Measurements from ENCODE around the gene NAV3. TPM values are rescaled to one million over a fixed set of nuclear protein-coding genes. Genes with fewer than 3 reads are reported as not detected.

Gene NAV3
- total RNA-seq, 2 donors from 2014 or later: 0.20 to 1.9 TPM

GRCh38 chr12:77878901-77879300, 48.2 kb downstream of the NAV3 start:
- WGBS, 2 experiments (ENCODE audit: insufficient coverage in 1 of 2, insufficient read length in 1 of 2): 100% methylated on average over 2 of the region's 3 CpGs; no CpG with 5 or more reads in 1 of the 2 experiments

GRCh38 chr12:77882709-77883108, 52.0 kb downstream of the NAV3 start:
- no peaks in the 10 kb centered on the region for H3K9me3 ChIP-seq (ENCODE audit: control insufficient read depth, low read length)
- TF ChIP-seq CTCF (conservative IDR thresholded peaks at IDR 0.05): no peak

More at GRCh38 chr12:77878901-77879300, 48.2 kb downstream of the NAV3 start:
- no peak overlapping the region for H3K4me3 ChIP-seq (ENCODE audit: low read length)
- no peaks in the 10 kb centered on the region for H3K9me3 ChIP-seq (ENCODE audit: control insufficient read depth, low read length)
- no peaks in the 10 kb centered on the region for H3K4me1 ChIP-seq (ENCODE audit: control insufficient read depth, insufficient read depth, low read length)
- no peaks in the 10 kb centered on the region for H3K9me3 Mint-ChIP-seq
- H3K36me3 ChIP-seq (ENCODE audit: control insufficient read depth, insufficient read depth, low read length): no peaks in the 10 kb centered on the region
- H3K36me3 Mint-ChIP-seq (ENCODE audit: low read depth): no peaks in the 10 kb centered on the region
- H3K27ac ChIP-seq (ENCODE audit: low read depth, low read length): no peak overlapping the region
- H3K27ac Mint-ChIP-seq: no peak overlapping the region
- no peak for TF ChIP-seq CTCF (conservative IDR thresholded peaks at IDR 0.05)
- no peak overlapping the region for H3K9ac ChIP-seq (ENCODE audit: extremely low read depth, low read length, poor library complexity, severe bottlenecking)
- H3K4me1 Mint-ChIP-seq: no peaks in the 10 kb centered on the region
- H3K27me3 ChIP-seq (ENCODE audit: control insufficient read depth, insufficient read depth, low read length, poor library complexity, severe bottlenecking): no peaks in the 10 kb centered on the region
- DNase-seq: no peak
- H3K27me3 Mint-ChIP-seq (ENCODE audit: insufficient read depth): no peaks in the 10 kb centered on the region
- H3K4me3 Mint-ChIP-seq: no peak overlapping the region

GRCh38 chr12:77888611-77889010, 57.9 kb downstream of the NAV3 start:
- H3K9me3 Mint-ChIP-seq: no peaks in the 10 kb centered on the region
- 83% methylated on average over 1 of the region's 1 CpG; no CpG with 5 or more reads in 1 of the 2 experiments for WGBS, 2 experiments (ENCODE audit: insufficient coverage in 1 of 2, insufficient read length in 1 of 2)
- no peaks in the 10 kb centered on the region for H3K4me1 Mint-ChIP-seq
- H3K4me1 ChIP-seq (ENCODE audit: control insufficient read depth, insufficient read depth, low read length): no peaks in the 10 kb centered on the region
- no peak for TF ChIP-seq CTCF (conservative IDR thresholded peaks at IDR 0.05)
- H3K36me3 ChIP-seq (ENCODE audit: control insufficient read depth, insufficient read depth, low read length): no peaks in the 10 kb centered on the region
- H3K27me3 ChIP-seq (ENCODE audit: control insufficient read depth, insufficient read depth, low read length, poor library complexity, severe bottlenecking): no peaks in the 10 kb centered on the region
- DNase-seq: no peak
- H3K27ac Mint-ChIP-seq: no peak overlapping the region
- no peak overlapping the region for H3K4me3 ChIP-seq (ENCODE audit: low read length)
- no peak overlapping the region for H3K27ac ChIP-seq (ENCODE audit: low read depth, low read length)
- no peak overlapping the region for H3K4me3 Mint-ChIP-seq
- H3K27me3 Mint-ChIP-seq (ENCODE audit: insufficient read depth): no peaks in the 10 kb centered on the region
- H3K9me3 ChIP-seq (ENCODE audit: control insufficient read depth, low read length): no peaks in the 10 kb centered on the region
- H3K36me3 Mint-ChIP-seq (ENCODE audit: low read depth): no peaks in the 10 kb centered on the region
- no peak overlapping the region for H3K9ac ChIP-seq (ENCODE audit: extremely low read depth, low read length, poor library complexity, severe bottlenecking)

More at GRCh38 chr12:77882709-77883108, 52.0 kb downstream of the NAV3 start:
- H3K4me3 ChIP-seq (ENCODE audit: low read length): no peak overlapping the region
- no peaks in the 10 kb centered on the region for H3K4me1 ChIP-seq (ENCODE audit: control insufficient read depth, insufficient read depth, low read length)
- H3K36me3 ChIP-seq (ENCODE audit: control insufficient read depth, insufficient read depth, low read length): no peaks in the 10 kb centered on the region
- H3K4me1 Mint-ChIP-seq: no peaks in the 10 kb centered on the region
- no peaks in the 10 kb centered on the region for H3K9me3 Mint-ChIP-seq
- no peak for DNase-seq
- no peak overlapping the region for H3K27ac Mint-ChIP-seq
- H3K36me3 Mint-ChIP-seq (ENCODE audit: low read depth): no peaks in the 10 kb centered on the region
- no peak overlapping the region for H3K27ac ChIP-seq (ENCODE audit: low read depth, low read length)
- no peaks in the 10 kb centered on the region for H3K27me3 ChIP-seq (ENCODE audit: control insufficient read depth, insufficient read depth, low read length, poor library complexity, severe bottlenecking)
- H3K4me3 Mint-ChIP-seq: no peak overlapping the region
- no peaks in the 10 kb centered on the region for H3K27me3 Mint-ChIP-seq (ENCODE audit: insufficient read depth)
- H3K9ac ChIP-seq (ENCODE audit: extremely low read depth, low read length, poor library complexity, severe bottlenecking): no peak overlapping the region
